GM21367 (cell line): Measurements from ENCODE around the gene ALDH1A1.
"Not testable (repeated sequence)": the region's sequence is repeated elsewhere in the genome, so short reads cannot be mapped to it uniquely, and the experiment has no call there.

Experiments used
- ATAC-seq: cut with Tn5 transposase; IDR thresholded peaks from one replicate; pipeline ENCODE4 v1.9.1; 2021; ENCODE audit not compliant: unreplicated experiment

Gene ALDH1A1

GRCh38 chr9:72863456-72864094, 89.3 kb downstream of the ALDH1A1 start:
- ATAC-seq: no peak

GRCh38 chr9:72862788-72863187, 90.1 kb downstream of the ALDH1A1 start:
- not testable (repeated sequence) for ATAC-seq

DNA sequence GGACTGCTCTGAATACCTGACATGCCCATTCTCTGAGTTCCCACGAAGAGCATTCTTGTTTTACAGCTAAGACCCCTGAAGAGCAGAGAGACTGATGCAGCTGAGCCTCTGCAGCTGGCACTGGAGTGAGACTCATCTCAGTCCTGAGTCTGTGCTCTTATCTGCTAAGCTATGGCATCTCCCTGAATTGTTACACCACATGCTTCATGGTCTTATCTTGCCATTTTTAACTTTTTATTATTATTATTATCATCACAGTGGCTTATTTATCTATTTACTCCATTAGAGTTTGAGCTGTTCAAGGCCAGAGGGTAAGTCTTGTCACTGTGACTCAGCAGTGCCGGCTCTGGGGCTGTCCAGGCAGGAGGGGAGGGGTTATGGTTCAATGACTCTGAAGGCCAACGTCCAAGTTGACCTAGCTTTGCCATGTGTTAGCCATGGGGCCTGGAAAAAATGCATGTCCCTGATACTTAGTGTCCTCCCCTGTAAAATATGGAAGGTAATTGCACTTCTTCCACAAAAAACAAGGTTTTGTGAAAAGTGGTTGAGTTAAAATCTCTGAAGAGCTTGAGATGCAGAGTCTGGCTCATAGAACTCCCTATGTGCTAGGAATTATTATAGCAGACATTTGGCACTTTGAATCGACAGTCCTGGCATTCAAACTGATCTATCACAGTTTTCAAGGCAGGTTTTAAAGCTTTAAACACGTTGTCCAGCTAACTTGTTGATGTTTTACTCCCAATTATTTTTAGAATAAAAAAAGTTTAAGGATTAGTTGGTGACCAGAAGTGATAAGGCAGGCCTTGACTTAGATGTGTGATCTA, 94.6 kb downstream of the ALDH1A1 start:
- no peak for ATAC-seq

DNA sequence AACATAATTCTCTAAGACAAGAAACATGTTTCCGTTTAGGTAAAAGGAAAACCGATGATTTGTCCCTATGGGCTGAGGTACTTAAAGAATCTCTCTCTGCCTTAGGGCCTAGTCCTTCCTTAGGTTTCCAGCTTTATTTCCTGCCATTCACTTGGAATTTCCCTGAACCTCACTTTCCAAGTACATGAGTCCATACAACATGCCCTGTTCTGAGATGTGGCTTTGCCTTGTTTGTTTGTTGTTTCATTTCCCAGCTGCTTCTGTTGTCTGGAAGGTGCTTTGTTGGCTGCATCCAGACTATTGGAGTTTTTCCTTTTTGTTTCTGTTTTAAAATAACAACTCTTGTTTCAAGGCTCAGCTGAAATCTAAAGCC, 95.2 kb downstream of the ALDH1A1 start:
- ATAC-seq: no peak

DNA sequence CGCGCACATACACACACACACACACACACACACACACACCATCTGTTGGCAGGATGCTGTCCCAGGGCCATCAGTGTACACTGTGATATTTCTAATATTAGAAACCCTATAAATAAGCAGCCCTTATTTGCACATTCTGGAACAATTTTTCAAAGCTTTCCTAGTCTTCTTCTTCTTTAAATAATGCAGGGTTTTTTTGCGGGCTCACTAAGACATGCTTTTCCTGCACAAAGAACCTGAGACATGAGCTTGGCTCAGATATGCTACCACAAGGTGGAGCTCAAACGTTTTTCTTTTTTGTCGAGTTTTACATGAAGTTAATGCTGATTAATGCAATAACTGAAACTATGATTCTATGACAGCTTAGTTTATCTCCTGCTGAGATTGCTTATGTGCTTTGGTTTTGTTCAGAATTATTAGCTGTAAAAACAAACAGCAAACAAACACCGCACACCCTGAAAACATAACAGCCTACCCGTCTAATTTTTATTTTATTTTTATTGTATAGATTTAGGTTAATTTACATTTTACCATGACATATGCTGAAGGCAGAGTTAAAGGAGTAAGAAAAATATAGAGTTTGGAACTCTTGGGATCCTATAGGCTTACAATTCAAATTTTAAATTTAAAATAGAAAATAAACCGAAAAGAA, 95.8 kb downstream of the ALDH1A1 start:
- ATAC-seq: no peak

DNA sequence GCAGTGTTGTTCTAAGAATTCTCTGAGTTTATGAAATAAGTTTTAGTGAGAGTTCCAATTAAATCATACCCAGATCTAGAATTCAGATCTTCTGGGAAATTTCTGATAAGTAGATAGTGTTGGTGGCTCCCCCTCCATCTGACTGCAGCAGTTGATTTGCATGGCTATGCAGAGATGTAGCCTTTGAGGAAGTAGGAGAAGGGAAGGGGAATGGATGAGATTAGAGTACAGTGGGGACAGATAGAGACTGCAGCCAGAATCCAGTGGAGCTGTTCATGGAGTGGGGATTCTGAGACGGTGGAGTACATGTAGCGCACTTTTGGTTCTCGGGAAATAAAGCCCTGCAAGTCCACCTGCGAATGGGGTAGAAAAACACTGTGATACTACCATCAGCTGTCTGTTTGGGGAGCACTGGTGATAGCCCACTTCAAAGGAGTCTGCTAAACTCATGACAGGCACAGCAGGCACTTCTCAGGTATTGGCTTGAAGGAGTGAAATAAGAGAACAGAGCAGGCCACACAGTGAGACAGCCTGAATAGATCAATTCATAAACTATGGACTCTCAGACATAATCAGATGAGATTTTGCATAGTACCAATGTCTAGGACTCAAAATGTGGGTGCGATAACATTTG, 96.8 kb downstream of the ALDH1A1 start:
- ATAC-seq: no peak

DNA sequence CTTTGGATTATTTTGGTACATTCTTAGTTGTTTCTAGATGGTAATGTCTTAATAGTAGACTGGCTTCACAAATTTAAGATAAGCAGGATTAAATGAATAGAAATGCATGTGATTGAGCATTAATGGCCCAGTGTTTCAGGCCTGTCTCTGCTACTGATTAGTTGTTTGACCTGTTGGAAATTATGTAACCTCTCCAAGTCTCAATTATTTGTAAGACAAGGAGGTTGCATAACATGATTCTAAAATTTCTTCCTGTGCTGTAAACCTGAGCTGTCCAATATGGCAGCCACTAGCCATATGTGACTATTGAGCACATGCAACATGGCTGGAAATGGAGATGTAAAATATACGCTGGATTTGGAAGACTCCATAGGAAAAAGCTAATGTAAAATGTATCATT, 97.5 kb downstream of the ALDH1A1 start:
- ATAC-seq: no peak
